Measurements from ENCODE around the gene CREB3L2.
"Not testable (repeated sequence)": the region's sequence is repeated elsewhere in the genome, so short reads cannot be mapped to it uniquely, and the experiment has no call there.

The CREB3L2 gene

GRCh38 chr7:138029126-138029525 lies 27.2 kb upstream of the CREB3L2 start:
- H3K36me3 ChIP-seq (ENCODE audit: control insufficient read depth in 1 of 2, insufficient read depth in 2 of 2, low read length in 2 of 2) = no peaks in the 10 kb centered on the region
- no peaks in the 10 kb centered on the region for H3K9me3 ChIP-seq (ENCODE audit: control insufficient read depth in 1 of 2, low read length in 2 of 2)
- no peaks in the 10 kb centered on the region for H3K4me1 ChIP-seq (ENCODE audit: control insufficient read depth in 1 of 2, insufficient read depth in 2 of 2, low read length in 2 of 2)
- H3K27me3 ChIP-seq (ENCODE audit: low read depth, low read length) = no peaks in the 10 kb centered on the region
- no peak overlapping the region for H3K4me3 ChIP-seq (ENCODE audit: low read depth in 1 of 2, low read length in 2 of 2)
- no peak overlapping the region for H3K27ac ChIP-seq (ENCODE audit: low read length)

DNA sequence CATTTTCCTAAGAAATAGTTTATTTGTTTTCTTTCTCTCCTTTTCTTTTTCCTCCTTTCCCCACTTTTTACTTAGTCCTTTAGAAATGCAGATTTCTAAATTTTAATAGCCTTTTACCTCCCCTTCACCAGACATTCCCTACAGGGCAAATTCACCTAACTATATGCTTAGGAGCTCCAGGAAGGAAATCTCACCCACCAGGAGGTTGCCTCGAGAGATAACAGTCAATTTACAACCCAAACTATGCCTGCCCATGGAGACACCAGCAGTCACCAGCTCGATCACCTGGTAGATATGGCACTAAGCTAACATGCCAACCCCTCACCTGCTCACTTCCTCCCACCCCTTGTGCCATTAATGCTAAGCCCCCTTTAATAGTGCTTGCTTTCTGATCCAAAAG lies 25.2 kb upstream of the CREB3L2 start:
- Histone ChIP-seq H3K9me3 (ENCODE audit: control insufficient read depth in 1 of 2, low read length in 2 of 2) (no peaks in the 10 kb centered on the region), H3K4me3 (ENCODE audit: low read depth in 1 of 2, low read length in 2 of 2) (no peak overlapping the region), H3K4me1 (ENCODE audit: control insufficient read depth in 1 of 2, insufficient read depth in 2 of 2, low read length in 2 of 2) (no peaks in the 10 kb centered on the region), H3K36me3 (ENCODE audit: control insufficient read depth in 1 of 2, insufficient read depth in 2 of 2, low read length in 2 of 2) (no peaks in the 10 kb centered on the region), H3K27ac (ENCODE audit: low read length) (no peak overlapping the region), H3K27me3 (ENCODE audit: low read depth, low read length) (no peaks in the 10 kb centered on the region)

GRCh38 chr7:138025215-138026186 lies 23.6 kb upstream of the CREB3L2 start:
- Histone ChIP-seq H3K9me3 (ENCODE audit: control insufficient read depth in 1 of 2, low read length in 2 of 2) (no peaks in the 10 kb centered on the region), H3K4me1 (ENCODE audit: control insufficient read depth in 1 of 2, insufficient read depth in 2 of 2, low read length in 2 of 2) (no peaks in the 10 kb centered on the region), H3K4me3 (ENCODE audit: low read depth in 1 of 2, low read length in 2 of 2) (no peak overlapping the region), H3K27me3 (ENCODE audit: low read depth, low read length) (no peaks in the 10 kb centered on the region), H3K27ac (ENCODE audit: low read length) (no peak overlapping the region), H3K36me3 (ENCODE audit: control insufficient read depth in 1 of 2, insufficient read depth in 2 of 2, low read length in 2 of 2) (no peaks in the 10 kb centered on the region)

DNA sequence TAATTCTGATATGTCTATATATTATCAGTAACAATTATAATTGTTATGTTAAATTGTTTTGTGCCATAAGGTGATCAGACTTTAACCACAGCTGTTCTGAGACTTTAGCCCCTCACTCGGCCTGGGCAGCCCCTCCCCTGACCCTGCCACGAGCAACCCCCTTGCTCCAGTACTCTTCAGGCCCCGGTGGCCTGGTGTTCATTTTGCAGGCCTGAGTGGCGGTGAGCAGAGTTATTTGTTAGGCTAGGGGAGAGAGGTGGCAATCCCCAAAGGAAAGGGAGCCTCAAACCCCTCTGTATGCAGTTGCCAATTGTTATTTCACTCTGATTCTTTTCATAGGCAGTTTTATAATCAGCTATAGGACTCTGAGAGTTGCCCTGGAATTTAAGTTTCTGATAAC lies 22.9 kb upstream of the CREB3L2 start:
- H3K9me3 ChIP-seq (ENCODE audit: control insufficient read depth in 1 of 2, low read length in 2 of 2) = no peaks in the 10 kb centered on the region
- H3K4me1 ChIP-seq (ENCODE audit: control insufficient read depth in 1 of 2, insufficient read depth in 2 of 2, low read length in 2 of 2) = no peaks in the 10 kb centered on the region
- H3K27ac ChIP-seq (ENCODE audit: low read length) = no peak overlapping the region
- no peak overlapping the region for H3K4me3 ChIP-seq (ENCODE audit: low read depth in 1 of 2, low read length in 2 of 2)
- H3K36me3 ChIP-seq (ENCODE audit: control insufficient read depth in 1 of 2, insufficient read depth in 2 of 2, low read length in 2 of 2) = no peaks in the 10 kb centered on the region
- H3K27me3 ChIP-seq (ENCODE audit: low read depth, low read length) = no peaks in the 10 kb centered on the region

GRCh38 chr7:138024343-138024691 lies 22.4 kb upstream of the CREB3L2 start:
- H3K27ac ChIP-seq (ENCODE audit: low read length) = no peak overlapping the region
- H3K9me3 ChIP-seq (ENCODE audit: control insufficient read depth in 1 of 2, low read length in 2 of 2) = no peaks in the 10 kb centered on the region
- no peak overlapping the region for H3K4me3 ChIP-seq (ENCODE audit: low read depth in 1 of 2, low read length in 2 of 2)
- no peaks in the 10 kb centered on the region for H3K4me1 ChIP-seq (ENCODE audit: control insufficient read depth in 1 of 2, insufficient read depth in 2 of 2, low read length in 2 of 2)
- no peaks in the 10 kb centered on the region for H3K27me3 ChIP-seq (ENCODE audit: low read depth, low read length)
- no peaks in the 10 kb centered on the region for H3K36me3 ChIP-seq (ENCODE audit: control insufficient read depth in 1 of 2, insufficient read depth in 2 of 2, low read length in 2 of 2)

DNA sequence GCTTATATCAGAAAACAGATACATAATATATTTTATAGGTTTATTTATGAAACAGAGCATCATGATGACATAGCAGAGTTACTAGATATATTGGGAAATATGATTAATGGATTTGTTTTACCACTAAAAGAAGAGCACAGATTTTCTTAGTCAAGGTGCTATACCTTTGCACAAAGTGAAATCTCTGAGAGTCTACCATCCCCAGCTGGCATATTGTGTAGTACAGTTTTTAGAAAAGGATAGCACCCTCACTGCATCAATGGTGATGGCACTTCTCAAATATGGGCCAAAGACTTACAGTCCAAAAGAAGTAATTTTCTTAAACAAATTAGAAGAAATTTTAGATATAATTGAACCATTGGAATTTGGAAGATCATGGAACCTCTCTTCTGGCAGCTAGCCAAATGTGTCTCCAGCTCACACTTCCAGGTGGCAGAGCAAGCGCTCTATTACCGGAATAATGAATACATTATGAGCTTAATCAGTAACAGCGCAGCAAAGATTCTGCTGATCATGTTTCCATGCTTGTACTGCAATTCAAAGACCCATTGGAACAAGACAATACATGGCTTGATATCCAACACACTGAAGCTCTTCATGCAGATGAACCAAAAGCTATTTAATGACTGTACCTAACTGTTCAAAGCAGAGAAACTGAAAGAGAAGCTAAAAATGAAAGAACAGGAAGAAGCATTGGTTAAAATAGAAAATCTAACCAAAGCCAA lies 21.9 kb upstream of the CREB3L2 start:
- no peaks in the 10 kb centered on the region for H3K4me1 ChIP-seq (ENCODE audit: control insufficient read depth in 1 of 2, insufficient read depth in 2 of 2, low read length in 2 of 2)
- H3K36me3 ChIP-seq (ENCODE audit: control insufficient read depth in 1 of 2, insufficient read depth in 2 of 2, low read length in 2 of 2) = no peaks in the 10 kb centered on the region
- H3K27me3 ChIP-seq (ENCODE audit: low read depth, low read length) = no peaks in the 10 kb centered on the region
- no peak overlapping the region for H3K4me3 ChIP-seq (ENCODE audit: low read depth in 1 of 2, low read length in 2 of 2)
- H3K27ac ChIP-seq (ENCODE audit: low read length) = no peak overlapping the region
- no peaks in the 10 kb centered on the region for H3K9me3 ChIP-seq (ENCODE audit: control insufficient read depth in 1 of 2, low read length in 2 of 2)

GRCh38 chr7:138021889-138022288 lies 20.0 kb upstream of the CREB3L2 start:
- H3K4me3 ChIP-seq (ENCODE audit: low read depth in 1 of 2, low read length in 2 of 2) = no peak overlapping the region
- H3K9me3 ChIP-seq (ENCODE audit: control insufficient read depth in 1 of 2, low read length in 2 of 2) = no peaks in the 10 kb centered on the region
- no peaks in the 10 kb centered on the region for H3K4me1 ChIP-seq (ENCODE audit: control insufficient read depth in 1 of 2, insufficient read depth in 2 of 2, low read length in 2 of 2)
- no peaks in the 10 kb centered on the region for H3K36me3 ChIP-seq (ENCODE audit: control insufficient read depth in 1 of 2, insufficient read depth in 2 of 2, low read length in 2 of 2)
- no peak overlapping the region for H3K27ac ChIP-seq (ENCODE audit: low read length)
- no peaks in the 10 kb centered on the region for H3K27me3 ChIP-seq (ENCODE audit: low read depth, low read length)

DNA sequence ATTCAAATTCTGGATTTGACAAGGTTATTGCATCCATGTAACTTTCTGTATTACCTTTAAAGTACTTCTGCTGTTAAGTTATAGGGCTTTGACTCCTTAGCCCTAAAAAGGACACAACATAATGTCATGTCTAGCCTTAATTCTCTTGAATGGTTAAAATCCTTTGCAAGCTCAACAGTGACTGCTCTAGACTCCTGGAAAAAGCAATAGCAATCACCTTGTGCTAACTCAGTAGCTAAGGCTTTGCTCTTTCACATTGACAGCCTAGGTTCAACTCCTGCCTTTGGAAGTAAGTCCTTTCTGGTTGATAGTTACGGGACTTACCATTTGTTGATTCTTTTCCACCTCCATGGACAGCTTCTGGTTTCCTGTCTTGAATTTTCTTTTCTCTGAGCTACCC lies 16.1 kb upstream of the CREB3L2 start:
- no peaks in the 10 kb centered on the region for H3K4me1 ChIP-seq (ENCODE audit: control insufficient read depth in 1 of 2, insufficient read depth in 2 of 2, low read length in 2 of 2)
- H3K27ac ChIP-seq (ENCODE audit: low read length) = no peak overlapping the region
- H3K9me3 ChIP-seq (ENCODE audit: control insufficient read depth in 1 of 2, low read length in 2 of 2) = no peaks in the 10 kb centered on the region
- no peaks in the 10 kb centered on the region for H3K36me3 ChIP-seq (ENCODE audit: control insufficient read depth in 1 of 2, insufficient read depth in 2 of 2, low read length in 2 of 2)
- no peak overlapping the region for H3K4me3 ChIP-seq (ENCODE audit: low read depth in 1 of 2, low read length in 2 of 2)
- no peaks in the 10 kb centered on the region for H3K27me3 ChIP-seq (ENCODE audit: low read depth, low read length)

- H3K4me1 ChIP-seq (ENCODE audit: control insufficient read depth in 1 of 2, insufficient read depth in 2 of 2, low read length in 2 of 2) = no peaks in the 10 kb centered on the region
- no peak overlapping the region for H3K27ac ChIP-seq (ENCODE audit: low read length)
- H3K4me3 ChIP-seq (ENCODE audit: low read depth in 1 of 2, low read length in 2 of 2) = no peak overlapping the region
- H3K36me3 ChIP-seq (ENCODE audit: control insufficient read depth in 1 of 2, insufficient read depth in 2 of 2, low read length in 2 of 2) = no peaks in the 10 kb centered on the region
- H3K27me3 ChIP-seq (ENCODE audit: low read depth, low read length) = no peaks in the 10 kb centered on the region
- H3K9me3 ChIP-seq (ENCODE audit: control insufficient read depth in 1 of 2, low read length in 2 of 2) = no peaks in the 10 kb centered on the region
Measured at GRCh38 chr7:138015096-138015495, 13.2 kb upstream of the CREB3L2 start.

- Histone ChIP-seq H3K27me3 (ENCODE audit: low read depth, low read length) (no peaks in the 10 kb centered on the region), H3K4me1 (ENCODE audit: control insufficient read depth in 1 of 2, insufficient read depth in 2 of 2, low read length in 2 of 2) (no peaks in the 10 kb centered on the region), H3K4me3 (ENCODE audit: low read depth in 1 of 2, low read length in 2 of 2) (no peak overlapping the region), H3K36me3 (ENCODE audit: control insufficient read depth in 1 of 2, insufficient read depth in 2 of 2, low read length in 2 of 2) (no peaks in the 10 kb centered on the region), H3K27ac (ENCODE audit: low read length) (no peak overlapping the region), H3K9me3 (ENCODE audit: control insufficient read depth in 1 of 2, low read length in 2 of 2) (no peaks in the 10 kb centered on the region)
Measured at GRCh38 chr7:138014686-138015085, 12.8 kb upstream of the CREB3L2 start.

DNA sequence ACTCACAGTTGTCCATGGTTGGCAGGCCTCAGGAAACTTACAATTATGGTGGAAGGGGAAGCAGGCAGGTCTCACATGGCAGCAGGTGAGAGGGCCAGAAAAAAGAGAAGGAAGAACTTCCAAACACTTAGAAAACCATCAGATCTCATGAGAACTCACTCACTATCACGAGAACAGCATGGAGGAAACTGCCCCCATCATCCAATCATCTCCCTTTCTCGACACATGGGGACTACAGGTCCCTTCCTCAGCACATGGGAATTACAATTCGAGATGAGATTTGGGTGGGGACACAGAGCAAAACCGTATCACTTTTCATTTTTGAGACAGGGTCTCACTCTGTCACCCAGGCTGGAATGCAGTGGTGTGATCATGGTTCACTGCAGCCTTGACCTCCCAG lies 12.3 kb upstream of the CREB3L2 start:
- not testable (repeated sequence) for H3K4me1 ChIP-seq (ENCODE audit: control insufficient read depth in 1 of 2, insufficient read depth in 2 of 2, low read length in 2 of 2); H3K27ac ChIP-seq (ENCODE audit: low read length); H3K9me3 ChIP-seq (ENCODE audit: control insufficient read depth in 1 of 2, low read length in 2 of 2); H3K27me3 ChIP-seq (ENCODE audit: low read depth, low read length); H3K36me3 ChIP-seq (ENCODE audit: control insufficient read depth in 1 of 2, insufficient read depth in 2 of 2, low read length in 2 of 2); H3K4me3 ChIP-seq (ENCODE audit: low read depth in 1 of 2, low read length in 2 of 2)
